Measurements from ENCODE around the gene BHLHE40.
"Not testable (repeated sequence)": the region's sequence is repeated elsewhere in the genome, so short reads cannot be mapped to it uniquely, and the experiment has no call there.

Gene BHLHE40

DNA sequence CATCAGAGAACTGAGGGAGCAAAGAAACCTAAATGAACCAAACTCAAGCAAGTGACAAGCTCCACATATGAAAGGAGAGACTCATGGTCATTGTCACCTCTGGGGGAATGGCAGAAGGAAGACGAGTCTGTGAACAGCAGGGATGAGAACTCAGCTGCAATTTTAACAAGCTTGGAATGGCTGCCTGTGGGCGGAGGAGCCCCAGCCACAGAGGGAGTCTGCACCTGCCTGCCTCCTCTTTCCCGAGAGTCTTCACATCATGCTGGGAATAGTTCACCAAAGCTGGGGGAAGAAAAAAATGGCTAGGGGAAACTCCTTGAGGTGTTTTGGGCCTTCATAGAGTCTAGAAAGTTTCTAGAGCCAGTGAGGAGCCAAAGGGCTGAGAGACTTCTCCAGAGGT lies 21.3 kb upstream of the BHLHE40 start:
- TF ChIP-seq, protein P1, sequence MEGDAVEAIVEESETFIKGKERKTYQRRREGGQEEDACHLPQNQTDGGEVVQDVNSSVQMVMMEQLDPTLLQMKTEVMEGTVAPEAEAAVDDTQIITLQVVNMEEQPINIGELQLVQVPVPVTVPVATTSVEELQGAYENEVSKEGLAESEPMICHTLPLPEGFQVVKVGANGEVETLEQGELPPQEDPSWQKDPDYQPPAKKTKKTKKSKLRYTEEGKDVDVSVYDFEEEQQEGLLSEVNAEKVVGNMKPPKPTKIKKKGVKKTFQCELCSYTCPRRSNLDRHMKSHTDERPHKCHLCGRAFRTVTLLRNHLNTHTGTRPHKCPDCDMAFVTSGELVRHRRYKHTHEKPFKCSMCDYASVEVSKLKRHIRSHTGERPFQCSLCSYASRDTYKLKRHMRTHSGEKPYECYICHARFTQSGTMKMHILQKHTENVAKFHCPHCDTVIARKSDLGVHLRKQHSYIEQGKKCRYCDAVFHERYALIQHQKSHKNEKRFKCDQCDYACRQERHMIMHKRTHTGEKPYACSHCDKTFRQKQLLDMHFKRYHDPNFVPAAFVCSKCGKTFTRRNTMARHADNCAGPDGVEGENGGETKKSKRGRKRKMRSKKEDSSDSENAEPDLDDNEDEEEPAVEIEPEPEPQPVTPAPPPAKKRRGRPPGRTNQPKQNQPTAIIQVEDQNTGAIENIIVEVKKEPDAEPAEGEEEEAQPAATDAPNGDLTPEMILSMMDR (IDR thresholded peaks at IDR 0.05; ENCODE audit: borderline replicate concordance, insufficient read depth, low read depth, low read length): no peak
- no peak overlapping the region for H3K4me3 ChIP-seq (ENCODE audit: low read depth, low read length)

DNA sequence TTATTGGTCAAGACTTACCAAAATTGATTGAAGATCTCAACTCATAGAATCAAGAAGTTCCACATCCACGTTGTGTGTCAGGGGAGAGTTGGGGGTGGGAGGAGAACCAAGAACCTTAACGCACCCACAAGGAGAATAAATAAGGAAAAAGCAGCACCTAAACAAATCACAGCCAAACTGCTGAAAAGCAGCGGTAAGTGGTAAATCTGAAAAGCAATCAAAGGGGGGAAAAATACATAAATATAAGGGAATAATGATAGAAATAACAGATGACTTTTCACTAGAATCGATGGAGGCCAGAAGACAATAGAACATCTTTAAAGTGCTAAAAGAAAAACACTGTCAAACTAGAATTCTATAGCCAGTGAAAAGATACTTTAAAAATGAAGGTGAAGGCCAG lies 20.1 kb upstream of the BHLHE40 start:
- TF ChIP-seq, protein P1 (IDR thresholded peaks at IDR 0.05; ENCODE audit: borderline replicate concordance, insufficient read depth, low read depth, low read length): no peak

DNA sequence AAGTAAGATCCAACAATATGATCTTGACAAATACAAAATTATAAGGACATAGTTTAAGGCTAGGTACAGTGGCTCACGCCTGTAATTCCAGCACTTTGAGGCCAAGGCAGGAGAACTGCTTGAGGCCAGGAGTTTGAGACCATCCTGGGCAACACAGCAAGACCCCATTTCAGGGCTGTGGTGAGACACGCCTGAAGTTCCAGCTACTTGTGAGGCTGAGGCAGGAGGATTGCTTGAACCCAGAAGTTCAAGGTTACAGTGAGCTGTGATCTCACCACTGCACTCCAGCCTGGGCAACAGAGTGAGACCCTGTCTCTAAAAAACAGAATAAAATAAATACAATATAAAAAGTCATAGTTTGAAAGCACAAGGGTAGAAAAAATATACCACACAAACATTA lies 17.4 kb upstream of the BHLHE40 start:
- not testable (repeated sequence) for H3K4me3 ChIP-seq (ENCODE audit: low read depth, low read length)

More for the DNA sequence above, 20.1 kb upstream of the BHLHE40 start:
- H3K4me3 ChIP-seq (ENCODE audit: low read depth, low read length): no peak overlapping the region

DNA sequence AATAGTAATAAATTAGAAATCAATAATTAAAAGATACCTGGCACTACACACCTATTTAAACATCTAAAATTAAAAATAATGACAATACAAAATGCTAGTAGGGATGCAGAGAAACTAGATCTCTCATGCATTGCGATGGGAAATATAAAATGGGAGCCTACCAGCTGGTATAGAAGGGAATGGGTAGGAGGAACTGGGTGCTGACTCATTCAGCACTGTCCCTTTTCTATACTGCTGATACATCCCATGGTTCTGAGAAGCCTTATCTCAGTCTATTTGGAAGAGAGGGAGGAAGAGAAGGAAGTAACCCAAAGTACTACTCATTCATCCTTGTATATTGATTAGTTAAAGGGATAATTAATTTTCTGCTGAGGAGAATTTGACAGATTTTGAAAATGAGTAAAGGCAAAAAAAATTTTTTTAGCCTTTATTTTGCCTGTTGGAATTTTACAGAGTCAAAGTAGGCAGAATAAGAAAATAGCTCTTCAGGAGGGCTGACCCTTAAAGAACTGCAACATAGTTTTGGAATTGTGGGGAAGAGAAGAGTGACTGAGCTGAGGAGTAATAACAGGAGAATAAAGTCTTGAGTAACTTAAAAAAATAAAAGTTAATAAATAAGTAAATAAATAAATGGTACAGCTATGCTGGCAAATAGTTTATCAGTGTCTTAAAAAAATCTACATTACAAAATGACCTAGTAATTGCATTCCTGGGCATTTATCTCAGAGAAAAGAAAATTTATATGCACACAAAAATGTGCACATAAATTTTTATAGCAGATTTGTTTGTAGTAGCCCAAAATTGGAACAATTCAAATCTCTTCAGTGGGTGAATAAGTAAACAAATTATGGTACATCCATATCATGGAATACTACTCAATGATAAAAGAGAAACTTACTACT lies 15.3 kb upstream of the BHLHE40 start:
- TF ChIP-seq, protein P1 (IDR thresholded peaks at IDR 0.05; ENCODE audit: borderline replicate concordance, insufficient read depth, low read depth, low read length): no peak
- no peak overlapping the region for H3K4me3 ChIP-seq (ENCODE audit: low read depth, low read length)

DNA sequence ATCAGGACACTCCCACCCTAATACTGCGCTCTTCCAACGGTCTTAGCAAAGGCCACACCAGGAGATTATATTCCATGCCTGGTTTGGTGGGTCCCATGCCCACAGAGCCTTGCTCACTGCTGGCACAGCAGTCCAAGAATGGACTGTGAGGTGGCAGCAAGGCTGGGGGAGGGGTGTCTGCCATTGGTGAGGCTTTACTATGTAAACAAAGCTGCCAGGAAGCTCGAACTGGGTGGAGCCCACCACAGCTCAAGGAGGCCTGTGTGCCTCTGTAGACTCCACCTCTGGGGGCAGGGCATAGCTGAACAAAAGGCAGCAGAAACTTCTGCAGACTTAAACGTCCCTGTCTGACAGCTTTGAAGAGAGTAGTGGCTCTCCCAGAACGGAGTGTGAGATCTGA lies 13.2 kb upstream of the BHLHE40 start:
- not testable (repeated sequence) for H3K4me3 ChIP-seq (ENCODE audit: low read depth, low read length)

DNA sequence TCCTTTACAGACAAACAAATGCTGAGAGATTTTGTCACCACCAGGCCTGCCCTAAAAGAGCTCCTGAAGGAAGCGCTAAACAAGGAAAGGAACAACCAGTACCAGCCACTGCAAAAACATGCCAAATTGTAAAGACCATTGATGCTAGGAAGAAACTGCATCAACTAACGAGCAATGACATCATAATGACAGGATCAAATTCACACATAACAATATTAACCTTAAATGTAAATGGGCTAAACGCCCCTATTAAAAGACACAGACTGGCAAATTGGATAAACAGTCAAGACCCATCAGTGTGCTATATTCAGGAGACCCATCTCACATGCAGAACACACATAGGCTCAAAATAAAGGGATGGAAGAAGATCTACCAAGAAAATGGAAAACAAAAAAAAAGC lies 11.6 kb upstream of the BHLHE40 start:
- not testable (repeated sequence) for H3K4me3 ChIP-seq (ENCODE audit: low read depth, low read length)

DNA sequence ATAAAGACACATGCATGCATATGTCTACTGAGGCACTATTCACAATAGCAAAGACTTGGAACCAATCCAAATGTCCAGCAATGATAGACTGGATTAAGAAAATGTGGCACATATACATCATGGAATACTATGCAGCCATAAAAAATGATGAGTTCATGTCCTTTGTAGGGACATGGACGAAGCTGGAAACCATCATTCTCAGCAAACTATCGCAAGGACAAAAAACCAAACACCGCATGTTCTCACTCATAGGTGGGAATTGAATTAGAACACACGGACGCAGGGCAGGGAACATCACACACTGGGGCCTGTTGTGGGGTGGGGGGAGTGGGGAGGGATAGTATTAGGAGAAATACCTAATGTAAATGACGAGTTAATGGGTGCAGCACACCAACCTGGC lies 7.8 kb upstream of the BHLHE40 start:
- H3K4me3 ChIP-seq (ENCODE audit: low read depth, low read length): not testable (repeated sequence)

DNA sequence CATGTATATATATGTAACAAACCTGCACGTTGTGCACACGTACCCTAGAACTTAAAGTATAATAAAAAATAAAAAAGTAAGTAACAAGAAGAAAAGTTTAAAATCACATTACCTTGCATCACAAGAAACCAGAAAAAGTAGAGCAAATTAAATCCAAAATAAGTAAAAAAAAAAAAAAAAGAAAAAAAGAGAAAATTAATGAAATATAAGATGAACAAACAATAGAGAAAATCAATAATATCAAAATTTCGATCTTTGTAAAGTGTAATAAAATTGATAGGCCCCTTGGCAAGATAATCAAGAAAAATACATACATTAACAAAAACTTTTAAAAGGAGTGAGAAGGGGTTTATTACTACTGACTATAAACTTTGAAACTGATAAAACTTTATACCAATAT lies 7.4 kb upstream of the BHLHE40 start:
- TF ChIP-seq, protein P1 (IDR thresholded peaks at IDR 0.05; ENCODE audit: borderline replicate concordance, insufficient read depth, low read depth, low read length): no peak
- no peak overlapping the region for H3K4me3 ChIP-seq (ENCODE audit: low read depth, low read length)

DNA sequence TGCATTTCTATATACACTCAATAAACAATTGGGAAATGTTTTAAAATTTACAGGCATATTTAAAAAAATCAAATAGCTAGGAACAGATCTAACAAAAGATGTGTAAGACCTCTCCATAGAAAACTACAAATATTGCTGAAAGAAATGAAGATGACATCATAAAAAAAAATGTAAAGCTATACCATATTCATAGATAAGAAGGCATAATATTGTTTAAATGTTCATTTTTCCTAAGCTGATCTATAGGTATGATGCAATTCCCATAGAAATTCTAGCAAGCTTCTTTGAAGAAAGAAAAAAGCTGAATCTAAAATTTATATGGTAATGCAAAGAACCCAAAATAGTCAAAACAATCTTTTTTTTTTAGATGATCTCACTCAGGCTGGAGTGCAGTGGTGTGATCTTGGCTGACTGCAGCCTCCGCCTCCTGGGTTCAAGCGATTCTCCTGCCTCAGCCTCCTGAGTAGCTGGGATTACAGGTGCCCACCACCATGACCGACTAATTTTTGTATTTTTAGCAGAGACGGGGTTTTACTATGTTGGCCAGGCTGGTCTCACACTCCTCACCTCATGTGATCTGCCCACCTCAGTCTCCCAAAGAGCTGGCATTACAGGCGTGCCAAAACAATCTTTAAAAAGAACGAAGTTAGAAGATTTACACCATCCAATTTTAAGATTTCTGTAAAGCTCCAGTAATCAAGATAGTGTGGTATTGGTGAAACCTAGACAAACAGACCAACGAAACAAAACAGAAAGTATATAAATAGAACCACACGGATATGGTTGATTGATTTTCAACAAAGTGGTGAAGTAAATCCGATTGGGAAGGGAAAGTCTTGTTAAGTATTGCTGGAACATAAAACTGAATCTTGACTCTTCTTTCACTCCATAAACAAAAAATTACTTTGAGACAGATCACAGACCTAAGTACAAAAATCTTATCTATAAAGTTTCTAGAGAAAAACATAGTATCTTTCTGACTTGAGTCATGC lies 6.3 kb upstream of the BHLHE40 start:
- H3K4me3 ChIP-seq (ENCODE audit: low read depth, low read length): no peak overlapping the region
- TF ChIP-seq, protein P1 (IDR thresholded peaks at IDR 0.05; ENCODE audit: borderline replicate concordance, insufficient read depth, low read depth, low read length): no peak
